Smooth muscle cell (in vitro differentiated cells): Measurements from ENCODE around the gene IFI6. TPM values are rescaled to one million over a fixed set of nuclear protein-coding genes. Genes with fewer than 3 reads are reported as not detected.

Experiments used
- DNase-seq: peaks from one replicate; lab custom pipeline; 2025; ENCODE audit not compliant: unreplicated experiment; lab: John Stamatoyannopoulos, UW
- H2AFZ ChIP-seq: fragments of 200-600 bp; sonication (generic); 2 replicates; pipeline ENCODE4 v1.6.0; 2016; ENCODE audit warnings: antibody characterized with exemption, low read depth, mild to moderate bottlenecking
- H3F3A ChIP-seq: fragments of 200-600 bp; sonication (generic); 2 replicates; pipeline ENCODE4 v1.6.0; 2017; ENCODE audit warnings: antibody characterized with exemption, low read depth
- H3K27ac ChIP-seq: fragments of 200-600 bp; sonication (generic); 2 replicates; pipeline ENCODE4 v1.5.1; 2016; ENCODE audit warnings: low read depth, mild to moderate bottlenecking
- H3K27me3 ChIP-seq: fragments of 200-600 bp; sonication (generic); 2 replicates; pipeline ENCODE4 v1.6.1; 2016; ENCODE audit warnings: low read depth, mild to moderate bottlenecking
- H3K36me3 ChIP-seq: fragments of 200-600 bp; sonication (generic); 2 replicates; pipeline ENCODE4 v1.5.1; 2016; ENCODE audit warnings: low read depth
- H3K4me1 ChIP-seq: fragments of 200-600 bp; sonication (generic); 2 replicates; pipeline ENCODE4 v1.5.1; 2016; ENCODE audit warnings: low read depth
- H3K4me2 ChIP-seq: fragments of 200-600 bp; sonication (generic); 2 replicates; pipeline ENCODE4 v1.6.0; 2016; ENCODE audit warnings: mild to moderate bottlenecking
- H3K4me3 ChIP-seq: fragments of 200-600 bp; sonication (generic); 2 replicates; pipeline ENCODE4 v1.5.1; 2016; ENCODE audit warnings: mild to moderate bottlenecking
- H3K79me2 ChIP-seq: fragments of 200-600 bp; sonication (generic); 2 replicates; pipeline ENCODE4 v1.6.0; 2016; ENCODE audit warnings: low read depth, mild to moderate bottlenecking
- H3K9ac ChIP-seq: fragments of 200-600 bp; sonication (generic); 2 replicates; pipeline ENCODE4 v1.6.0; 2016; ENCODE audit warnings: low read depth
- H3K9me3 ChIP-seq: fragments of 200-600 bp; sonication (generic); replicated peaks from 2 replicates; pipeline ENCODE4 v1.5.1; 2016; ENCODE audit warnings: low read depth
- H4K20me1 ChIP-seq: fragments of 200-600 bp; sonication (generic); 2 replicates; pipeline ENCODE4 v1.6.0; 2016; ENCODE audit warnings: low read depth
- CTCF ChIP-seq: fragments of 200-600 bp; sonication (generic); IDR thresholded peaks from 2 replicates; pipeline ENCODE4 v1.5.1; 2017; ENCODE audit warnings: borderline replicate concordance, mild to moderate bottlenecking, antibody characterized with exemption; ENCODE audit not compliant: insufficient read depth, poor library complexity, severe bottlenecking
- WGBS: methylation state at CpG from one replicate; pipeline ENCODE4 v1.1.7; 2016; ENCODE audit warnings: low lambda C conversion rate; 5-methylcytosine and 5-hydroxymethylcytosine counted together
- polyA plus RNA-seq: library from polyadenylated mRNA; unstranded; fragments of >200 nt; fragmentation: Nextera tagmentation; extraction: Ambion mirVana; gene quantifications from 2 replicates; pipeline ENCODE4 v1.2.1, GENCODE V29; 2016
- total RNA-seq: library from RNA; depleted of rRNA; stranded (reverse); fragments of >200 nt; gene quantifications from 2 replicates; pipeline ENCODE4 v1.2.3, GENCODE V29; 2014

The IFI6 gene
- total and polyA plus RNA-seq, 2 experiments from 2014 or later: 26.7 to 43.7 TPM

- Histone ChIP-seq H3K4me2 (no peak overlapping the region), H3K79me2 (no peaks in the 10 kb centered on the region), H3K9me3 (no peaks in the 10 kb centered on the region), H3K4me1 (no peaks in the 10 kb centered on the region), H3K4me3 (no peak overlapping the region), H3K27me3 (no peaks in the 10 kb centered on the region), H3K27ac (no peak overlapping the region), H3F3A (no peaks in the 10 kb centered on the region), H3K36me3 (no peaks in the 10 kb centered on the region), H4K20me1 (no peaks in the 10 kb centered on the region), H3K9ac (no peak overlapping the region), H2AFZ (no peak overlapping the region)
- DNase-seq: no peak
- TF ChIP-seq CTCF: no peak
- 89% methylated on average over 11 of the region's 11 CpGs for WGBS
These were observed 45.7 kb downstream of the IFI6 start for GRCh38 chr1:27626031-27626935.

GRCh38 chr1:27624467-27625178, 47.4 kb downstream of the IFI6 start:
- H3K27me3 ChIP-seq: no peaks in the 10 kb centered on the region
- H3K4me1 ChIP-seq: no peaks in the 10 kb centered on the region
- H3K9me3 ChIP-seq: no peaks in the 10 kb centered on the region
- no peaks in the 10 kb centered on the region for H4K20me1 ChIP-seq
- no peaks in the 10 kb centered on the region for H3K36me3 ChIP-seq
- WGBS: 71% methylated on average over 7 of the region's 7 CpGs
- no peak overlapping the region for H3K9ac ChIP-seq
- H3F3A ChIP-seq: no peaks in the 10 kb centered on the region
- TF ChIP-seq CTCF: no peak
- no peak overlapping the region for H3K4me3 ChIP-seq
- no peak overlapping the region for H3K27ac ChIP-seq
- DNase-seq: no peak
- no peak overlapping the region for H2AFZ ChIP-seq
- H3K4me2 ChIP-seq: no peak overlapping the region
- no peaks in the 10 kb centered on the region for H3K79me2 ChIP-seq

- Histone ChIP-seq H3K4me3 (no peak overlapping the region), H3K9me3 (no peaks in the 10 kb centered on the region), H4K20me1 (no peaks in the 10 kb centered on the region), H2AFZ (no peak overlapping the region), H3K79me2 (no peaks in the 10 kb centered on the region), H3K9ac (no peak overlapping the region), H3K4me1 (no peaks in the 10 kb centered on the region), H3K27ac (no peak overlapping the region), H3F3A (no peaks in the 10 kb centered on the region), H3K4me2 (no peak overlapping the region), H3K36me3 (no peaks in the 10 kb centered on the region), H3K27me3 (no peaks in the 10 kb centered on the region)
- 95% methylated on average over 13 of the region's 13 CpGs for WGBS
- no peak for DNase-seq
- TF ChIP-seq CTCF: no peak
These were observed 48.4 kb downstream of the IFI6 start for GRCh38 chr1:27623327-27624212.
